ENCODE measurements around the gene ATG2A.

- TF ChIP-seq RBM22 (IDR thresholded peaks at IDR 0.05; ENCODE audit: low read depth, low read length, poor library complexity, severe bottlenecking) = no peak
- no peak for TF ChIP-seq DIDO1 (tag; IDR thresholded peaks at IDR 0.05; ENCODE audit: low read depth)
- TF ChIP-seq POLR2A (conservative IDR thresholded peaks at IDR 0.05) = no peak
- no peak for TF ChIP-seq ZSCAN29 (IDR thresholded peaks at IDR 0.05)
Observed at GRCh38 chr11:64872790-64873488, 44.1 kb downstream of the ATG2A start.

All from K562 (cell line).